CD14-positive monocyte (primary cell): ENCODE results near the gene KRT72. TPM values are rescaled to one million over a fixed set of nuclear protein-coding genes. Genes with fewer than 3 reads are reported as not detected.

Experiments used
- DNase-seq, 3 donors: peaks; one replicate each; pipeline ENCODE4 v3.0.0-alpha.2; 2011 to 2022
- H2AFZ ChIP-seq: 2 replicates; pipeline ENCODE4 v1.6.0; 2012; ENCODE audit warnings: mild to moderate bottlenecking, low read depth, low read length, inconsistent platforms; ENCODE audit not compliant: insufficient read depth, poor library complexity, severe bottlenecking
- H3K27ac ChIP-seq, 2 donors: 1 replicate in 1 of 2; 2 replicates in 1 of 2; pipeline ENCODE4 v1.5.1; 2012 to 2013; ENCODE audit warnings: low read length in 2 of 2, control low read depth in 1 of 2, inconsistent platforms in 1 of 2, low read depth in 1 of 2, mild to moderate bottlenecking in 1 of 2
- H3K27me3 ChIP-seq, 2 donors: one replicate each; pipeline versions ENCODE4 v1.6.0 to v1.6.1; 2011 to 2013; ENCODE audit warnings: low read length in 2 of 2; ENCODE audit not compliant: control insufficient read depth in 2 of 2, insufficient read depth in 2 of 2
- H3K36me3 ChIP-seq, 2 donors: replicated peaks in 1 of 2; 1 replicate in 1 of 2; 2 replicates in 1 of 2; pipeline versions ENCODE4 v1.5.1 to v1.6.1; 2012 to 2013; ENCODE audit warnings: low read length in 2 of 2, control low read depth in 1 of 2, inconsistent platforms in 1 of 2, mild to moderate bottlenecking in 1 of 2; ENCODE audit not compliant: insufficient read depth in 2 of 2, control insufficient read depth in 1 of 2
- H3K4me1 ChIP-seq, 2 donors: 1 replicate in 1 of 2; 2 replicates in 1 of 2; pipeline versions ENCODE4 v1.5.1 to v1.6.1; 2012 to 2013; ENCODE audit warnings: low read length in 2 of 2, control low read depth in 1 of 2, inconsistent platforms in 1 of 2, mild to moderate bottlenecking in 1 of 2, moderate library complexity in 1 of 2; ENCODE audit not compliant: insufficient read depth in 2 of 2, control insufficient read depth in 1 of 2
- H3K4me2 ChIP-seq: replicated peaks from 2 replicates; pipeline ENCODE3; 2012; ENCODE audit warnings: low read length, moderate library complexity, mild to moderate bottlenecking; ENCODE audit not compliant: poor library complexity, severe bottlenecking; ENCODE audit errors: extremely low read depth
- H3K4me3 ChIP-seq, 3 experiments: fragments of 200-600 bp in 1 of 3; sonication (generic) in 1 of 3; replicated peaks in 1 of 3; 1 replicate in 2 of 3; 2 replicates in 1 of 3; pipeline ENCODE4 v1.5.1; 2011 to 2013; ENCODE audit warnings: low read length in 3 of 3, mild to moderate bottlenecking in 3 of 3, control low read depth in 2 of 3, low read depth in 2 of 3, inconsistent platforms in 1 of 3, moderate library complexity in 1 of 3
- H3K79me2 ChIP-seq: 2 replicates; pipeline ENCODE4 v1.6.0; 2012; ENCODE audit warnings: mild to moderate bottlenecking, control low read depth, inconsistent platforms, low read length, moderate library complexity; ENCODE audit not compliant: insufficient read depth
- H3K9ac ChIP-seq: 2 replicates; pipeline ENCODE4 v1.6.0; 2017; ENCODE audit warnings: low read length, mild to moderate bottlenecking; ENCODE audit not compliant: insufficient read depth, poor library complexity, severe bottlenecking
- H3K9me3 ChIP-seq, 2 donors: replicated peaks in 1 of 2; 1 replicate in 1 of 2; 2 replicates in 1 of 2; pipeline versions ENCODE4 v1.5.1 to v1.6.1; 2012 to 2013; ENCODE audit warnings: low read length in 2 of 2, control low read depth in 1 of 2; ENCODE audit not compliant: control insufficient read depth in 1 of 2, insufficient read depth in 1 of 2
- H4K20me1 ChIP-seq: 2 replicates; pipeline ENCODE4 v1.6.0; 2012; ENCODE audit warnings: mild to moderate bottlenecking, low read length, control low read depth, moderate library complexity; ENCODE audit not compliant: insufficient read depth
- H3K27ac Mint-ChIP-seq, 7 donors: one replicate each; pipeline ENCODE4 v1.8.0; 2020; ENCODE audit warnings: mild to moderate bottlenecking in 7 of 7, mixed read lengths in 7 of 7, moderate library complexity in 6 of 7, inconsistent platforms in 2 of 7
- H3K27me3 Mint-ChIP-seq, 3 donors: one replicate each; pipeline ENCODE4 v1.8.0; 2021 to 2022; ENCODE audit warnings: low read depth in 3 of 3, mild to moderate bottlenecking in 3 of 3, mixed read lengths in 3 of 3, moderate library complexity in 3 of 3, inconsistent platforms in 1 of 3
- H3K36me3 Mint-ChIP-seq, 2 donors: one replicate each; pipeline ENCODE4 v1.8.0; 2020; ENCODE audit warnings: mixed read lengths in 2 of 2, inconsistent platforms in 1 of 2, mild to moderate bottlenecking in 1 of 2
- H3K4me1 Mint-ChIP-seq: one replicate; pipeline ENCODE4 v1.8.0; 2020; ENCODE audit warnings: mild to moderate bottlenecking, mixed read lengths
- H3K4me3 Mint-ChIP-seq, 2 donors: one replicate each; pipeline ENCODE4 v1.8.0; 2020; ENCODE audit warnings: mild to moderate bottlenecking in 2 of 2, mixed read lengths in 2 of 2, moderate library complexity in 1 of 2
- H3K9me3 Mint-ChIP-seq, 7 donors: one replicate each; pipeline ENCODE4 v1.8.0; 2020 to 2022; ENCODE audit warnings: mixed read lengths in 7 of 7, mild to moderate bottlenecking in 6 of 7, moderate library complexity in 6 of 7, inconsistent platforms in 2 of 7
- WGBS: methylation state at CpG from one replicate; pipeline ENCODE4 v1.1.5; 2013; ENCODE audit warnings: missing lambda C conversion rate; ENCODE audit not compliant: insufficient coverage; 5-methylcytosine and 5-hydroxymethylcytosine counted together
- intact Hi-C, 2 donors: fragments of 100-400 bp; cut with micrococcal nuclease; formaldehyde crosslinking; loops; one replicate each; pipeline versions ENCODE4 v1.15.0 to v1.15.1; 2023
- polyA plus RNA-seq, 3 donors: library from polyadenylated mRNA; depleted of rRNA in 1 of 3; unstranded in 2 of 3; stranded (reverse) in 1 of 3; fragments of 300-500 nt in 2 of 3; fragments of >200 nt in 1 of 3; fragmentation: Illumina TruSeq in 2 of 3; gene quantifications; 1 replicate in 2 of 3; 2 replicates in 1 of 3; pipeline ENCODE4 v1.2.3, GENCODE V29; 2012 to 2021
- TF ChIP-seq, protein P1 (sequence below): fragments of 200-600 bp; IDR thresholded peaks from one replicate; pipeline ENCODE4 v1.8.0; 2022; ENCODE audit warnings: antibody characterized with exemption, mild to moderate bottlenecking

KRT72 gene
- polyA plus RNA-seq, 3 donors: not detected

DNA sequence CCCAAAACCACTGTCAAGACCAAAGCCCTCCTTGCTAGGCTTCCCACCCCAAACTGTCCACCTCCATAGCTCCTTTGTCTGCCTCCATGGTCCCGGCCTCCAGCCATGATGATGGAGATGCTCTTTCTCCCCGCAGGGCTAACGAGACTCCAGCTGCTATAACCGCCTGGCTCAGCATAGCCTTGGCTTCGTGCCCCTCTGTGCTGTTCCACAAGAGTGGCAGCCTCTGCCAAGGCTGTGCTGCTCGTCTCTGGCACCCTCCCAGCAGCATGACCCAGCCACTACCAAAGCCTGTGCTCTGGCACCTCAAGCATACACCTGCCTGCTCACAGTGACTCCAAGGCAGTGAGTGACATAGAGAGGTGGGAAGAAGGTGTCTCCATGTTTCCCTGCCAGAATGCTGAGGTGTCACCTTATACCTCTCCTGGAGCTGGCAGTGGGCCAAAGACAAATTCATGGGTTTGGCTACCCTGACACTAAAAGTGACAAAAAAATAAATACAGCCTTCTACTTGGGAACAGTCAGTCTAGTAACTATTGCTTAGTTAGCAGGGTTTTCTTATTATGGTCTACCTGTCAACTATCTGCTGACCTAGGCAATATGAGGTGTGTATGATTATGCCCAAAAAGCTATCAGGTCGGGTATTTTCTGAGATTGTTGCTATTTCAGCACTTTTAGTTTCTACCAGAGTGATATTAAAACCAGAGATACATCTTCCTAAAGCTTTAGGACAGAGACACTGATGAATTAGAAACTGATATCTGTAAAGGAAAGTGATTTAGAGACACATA is 33.2 kb upstream of the KRT72 start:
- H3K27me3 Mint-ChIP-seq: peaks cover 0 to 7% (median 4%) of the 10 kb centered on the region in 3 donors
- no peak overlapping the region for H2AFZ ChIP-seq
- WGBS: 82% methylated on average over 6 of the region's 7 CpGs
- no peak for DNase-seq
- TF ChIP-seq, protein P1, sequence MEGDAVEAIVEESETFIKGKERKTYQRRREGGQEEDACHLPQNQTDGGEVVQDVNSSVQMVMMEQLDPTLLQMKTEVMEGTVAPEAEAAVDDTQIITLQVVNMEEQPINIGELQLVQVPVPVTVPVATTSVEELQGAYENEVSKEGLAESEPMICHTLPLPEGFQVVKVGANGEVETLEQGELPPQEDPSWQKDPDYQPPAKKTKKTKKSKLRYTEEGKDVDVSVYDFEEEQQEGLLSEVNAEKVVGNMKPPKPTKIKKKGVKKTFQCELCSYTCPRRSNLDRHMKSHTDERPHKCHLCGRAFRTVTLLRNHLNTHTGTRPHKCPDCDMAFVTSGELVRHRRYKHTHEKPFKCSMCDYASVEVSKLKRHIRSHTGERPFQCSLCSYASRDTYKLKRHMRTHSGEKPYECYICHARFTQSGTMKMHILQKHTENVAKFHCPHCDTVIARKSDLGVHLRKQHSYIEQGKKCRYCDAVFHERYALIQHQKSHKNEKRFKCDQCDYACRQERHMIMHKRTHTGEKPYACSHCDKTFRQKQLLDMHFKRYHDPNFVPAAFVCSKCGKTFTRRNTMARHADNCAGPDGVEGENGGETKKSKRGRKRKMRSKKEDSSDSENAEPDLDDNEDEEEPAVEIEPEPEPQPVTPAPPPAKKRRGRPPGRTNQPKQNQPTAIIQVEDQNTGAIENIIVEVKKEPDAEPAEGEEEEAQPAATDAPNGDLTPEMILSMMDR: no peak
- H3K9me3 ChIP-seq: no peaks in the 10 kb centered on the region
- no peak overlapping the region for H3K9ac ChIP-seq
- no peaks in the 10 kb centered on the region for H3K9me3 Mint-ChIP-seq
- no peak overlapping the region for H3K4me2 ChIP-seq
- H3K27ac ChIP-seq: no peak overlapping the region
- H3K36me3 ChIP-seq: no peaks in the 10 kb centered on the region
- no peak overlapping the region for H3K27ac Mint-ChIP-seq
- no peaks in the 10 kb centered on the region for H3K27me3 ChIP-seq
- H3K4me1 Mint-ChIP-seq: peaks cover 8% of the 10 kb centered on the region
- intact Hi-C loops: no loop called here
- no peaks in the 10 kb centered on the region for H4K20me1 ChIP-seq
- H3K4me3 ChIP-seq: no peak overlapping the region
- H3K79me2 ChIP-seq: no peaks in the 10 kb centered on the region
- H3K4me3 Mint-ChIP-seq: no peak overlapping the region
- H3K4me1 ChIP-seq: peaks cover 0 to 8% of the 10 kb centered on the region in 2 donors
- no peaks in the 10 kb centered on the region for H3K36me3 Mint-ChIP-seq

DNA sequence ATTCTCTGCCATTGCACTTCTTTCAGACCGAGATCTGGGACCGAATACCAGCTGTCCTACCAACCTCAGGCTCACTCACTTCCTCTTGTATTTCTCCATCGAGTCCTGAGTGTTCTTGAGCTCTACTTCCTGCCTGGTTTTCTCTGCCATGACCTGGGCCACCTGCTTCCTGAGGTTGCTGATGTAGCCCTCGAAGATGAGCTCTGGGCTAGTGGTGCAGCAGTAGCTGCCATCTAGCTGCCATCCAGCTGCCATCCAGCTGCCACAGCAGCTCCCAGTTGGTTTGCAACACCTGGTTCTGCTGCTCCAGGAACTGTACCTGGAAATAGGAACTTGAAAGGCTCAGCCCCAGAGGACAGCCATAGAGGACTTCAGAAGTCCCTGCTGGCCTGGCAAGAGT is 32.1 kb upstream of the KRT72 start:
- H3K9ac ChIP-seq: no peak overlapping the region
- H3K4me2 ChIP-seq: no peak overlapping the region
- Mint-ChIP-seq H3K4me1 (peaks cover 8% of the 10 kb centered on the region), H3K27ac (no peak overlapping the region), H3K27me3 (peaks cover 0 to 7% (median 4%) of the 10 kb centered on the region in 3 donors), H3K36me3 (no peaks in the 10 kb centered on the region), H3K9me3 (no peaks in the 10 kb centered on the region), H3K4me3 (peak overlapping the region in 1 of 2 donors; percentile 49)
- peak overlapping the region; percentile 32 for H2AFZ ChIP-seq
- peaks cover 0 to 8% of the 10 kb centered on the region in 2 donors for H3K4me1 ChIP-seq
- H3K27me3 ChIP-seq: no peaks in the 10 kb centered on the region
- no peaks in the 10 kb centered on the region for H4K20me1 ChIP-seq
- H3K4me3 ChIP-seq: no peak overlapping the region
- H3K79me2 ChIP-seq: no peaks in the 10 kb centered on the region
- DNase-seq: peak in 1 of 3 donors; percentile 6
- H3K9me3 ChIP-seq: no peaks in the 10 kb centered on the region
- 1% methylated on average over 4 of the region's 4 CpGs for WGBS
- H3K27ac ChIP-seq: no peak overlapping the region
- TF ChIP-seq, protein P1: no peak
- H3K36me3 ChIP-seq: no peaks in the 10 kb centered on the region
- intact Hi-C loops: no loop called here
